Upper lobe of left lung (tissue), 6 donors: ENCODE measurements around the gene ATG5. TPM values are rescaled to one million over a fixed set of nuclear protein-coding genes. Genes with fewer than 3 reads are reported as not detected.
A peak's percentile ranks its signal among the peaks of the same experiment; 100 is the strongest.

Source experiments
- ATAC-seq, 2 donors: fragments of 200-7000 bp; cut with Tn5 transposase; one replicate each; pipeline ENCODE4 v1.9.1; 2022; ENCODE audit warnings: mild to moderate bottlenecking in 2 of 2, moderate library complexity in 2 of 2; ENCODE audit not compliant: low FRiP score in 2 of 2
- DNase-seq, 2 donors: peaks; one replicate each; pipeline ENCODE4 v3.0.0-alpha.2; 2019 to 2020
- H3K27ac ChIP-seq, 4 donors: fragments of 200-600 bp; sonication (generic); one replicate each; pipeline ENCODE4 v1.5.1; 2016 to 2019
- H3K27me3 ChIP-seq, 4 donors: fragments of 200-600 bp; sonication (generic); one replicate each; pipeline ENCODE4 v1.5.1; 2017 to 2019
- H3K36me3 ChIP-seq, 4 donors: fragments of 200-600 bp; sonication (generic); one replicate each; pipeline ENCODE4 v1.5.1; 2016 to 2019
- H3K4me1 ChIP-seq, 4 donors: fragments of 200-600 bp; sonication (generic); one replicate each; pipeline ENCODE4 v1.5.1; 2018 to 2019
- H3K4me3 ChIP-seq, 4 donors: fragments of 200-600 bp; sonication (generic); one replicate each; pipeline ENCODE4 v1.5.1; 2017 to 2019; ENCODE audit warnings: mild to moderate bottlenecking in 2 of 4, moderate library complexity in 1 of 4
- H3K9me3 ChIP-seq, 4 donors: fragments of 200-600 bp; sonication (generic); one replicate each; pipeline ENCODE4 v1.5.1; 2018 to 2019
- CTCF ChIP-seq, 6 experiments: fragments of 450-650 bp in 4 of 6; fragments of 200-600 bp in 2 of 6; sonication (generic) in 2 of 6; IDR thresholded peaks; one replicate each; pipeline ENCODE4 v1.5.1; 2016 to 2019; ENCODE audit warnings: antibody characterized with exemption in 6 of 6
- EP300 ChIP-seq, 4 donors: sonication (generic); formaldehyde crosslinking; IDR thresholded peaks; one replicate each; pipeline ENCODE4 v1.5.1; 2017; ENCODE audit warnings: antibody characterized with exemption in 4 of 4, control low read depth in 2 of 4
- POLR2A ChIP-seq, 4 donors: fragments of 450-650 bp; IDR thresholded peaks; one replicate each; pipeline ENCODE4 v1.5.1; 2016 to 2017; ENCODE audit warnings: antibody characterized with exemption in 4 of 4, mild to moderate bottlenecking in 2 of 4
- POLR2AphosphoS5 ChIP-seq, 2 donors: sonication (generic); formaldehyde crosslinking; IDR thresholded peaks; one replicate each; pipeline ENCODE4 v1.5.1; 2017; ENCODE audit warnings: antibody characterized with exemption in 2 of 2
- WGBS, 2 donors: methylation state at CpG; one replicate each; pipeline ENCODE4 v1.1.5; 2017 to 2018; 5-methylcytosine and 5-hydroxymethylcytosine counted together
- total RNA-seq, 6 donors: library from RNA; depleted of rRNA in 4 of 6; stranded (reverse); fragments of >200 nt in 4 of 6; gene quantifications; one replicate each; pipeline versions ENCODE4 v1.1.0 to v1.2.1, GENCODE V29; 2016 to 2021
- donor health status: DM: no; HTN: no; CAD: no; lungs with moderate emphysema.
- donor health status: DM: no; HTN: yes; CAD: no; lungs with severe emphysema.

Gene ATG5
- total RNA-seq: 10 to 100 TPM; 25.8 to 55.1 (median 28.7) TPM

GRCh38 chr6:106325336-106326178 is at the start of gene ATG5:
TSS of gene ATG5 (minus strand) at chr6:106325760. CDS start at chr6:106316208, 9,552 bp downstream.
- DNase-seq (peak; percentile 99 to 100), ATAC-seq (peak; percentile 98)
- H3K4me3 ChIP-seq: peak within 1 kb of the TSS; percentile 71 to 92 (median 88)
- no peaks in the 10 kb centered on the region for H3K36me3 ChIP-seq
- peak within 1 kb of the TSS; percentile 92 to 97 (median 94) for H3K27ac ChIP-seq
- WGBS, 2 donors: 2% methylated on average over 23 to 34 of the region's 56 CpGs
- peaks cover 10 to 34% (median 18%) of the 10 kb centered on the region in 4 donors for H3K4me1 ChIP-seq
- H3K27me3 ChIP-seq: no peaks in the 10 kb centered on the region
- H3K9me3 ChIP-seq: no peaks in the 10 kb centered on the region
- TF ChIP-seq POLR2AphosphoS5 (IDR thresholded peaks at IDR 0.05): peak; percentile 91 to 94
- peak in 2 of 6 experiments; percentile 29 to 41 for TF ChIP-seq CTCF (IDR thresholded peaks at IDR 0.05)
- TF ChIP-seq EP300 (IDR thresholded peaks at IDR 0.05): peak in 1 of 4 donors; percentile 23
- peak in 3 of 4 donors; percentile 46 to 90 (median 73) for TF ChIP-seq POLR2A (IDR thresholded peaks at IDR 0.05)

- Histone ChIP-seq H3K4me1 (no peaks in the 10 kb centered on the region), H3K9me3 (no peaks in the 10 kb centered on the region), H3K27me3 (no peaks in the 10 kb centered on the region), H3K27ac (no peak overlapping the region), H3K4me3 (no peak overlapping the region), H3K36me3 (no peaks in the 10 kb centered on the region)
- ATAC-seq: no peak
- WGBS, 2 donors: 95 to 96% methylated on average over 1 of the region's 1 CpG
- no peak for DNase-seq
- TF ChIP-seq CTCF (IDR thresholded peaks at IDR 0.05): no peak
- no peak for TF ChIP-seq EP300 (IDR thresholded peaks at IDR 0.05)
- no peak for TF ChIP-seq POLR2AphosphoS5 (IDR thresholded peaks at IDR 0.05)
- no peak for TF ChIP-seq POLR2A (IDR thresholded peaks at IDR 0.05)
Measured at GRCh38 chr6:106373502-106374239, 48.1 kb upstream of the ATG5 start.

- H3K36me3 ChIP-seq: no peaks in the 10 kb centered on the region
- WGBS, 2 donors: 79 to 85% methylated on average over 4 of the region's 4 CpGs
- no peak overlapping the region for H3K4me3 ChIP-seq
- H3K4me1 ChIP-seq: no peaks in the 10 kb centered on the region
- TF ChIP-seq POLR2AphosphoS5 (IDR thresholded peaks at IDR 0.05) (no peak), POLR2A (IDR thresholded peaks at IDR 0.05) (no peak), CTCF (IDR thresholded peaks at IDR 0.05) (no peak), EP300 (IDR thresholded peaks at IDR 0.05) (no peak)
- ATAC-seq (no peak), DNase-seq (no peak)
- H3K27ac ChIP-seq: no peak overlapping the region
- H3K27me3 ChIP-seq: no peaks in the 10 kb centered on the region
- H3K9me3 ChIP-seq: no peaks in the 10 kb centered on the region
Measured at GRCh38 chr6:106372838-106373501, 47.4 kb upstream of the ATG5 start.

- 73 to 76% methylated on average over 1 of the region's 1 CpG for WGBS, 2 donors
- Histone ChIP-seq H3K4me1 (no peaks in the 10 kb centered on the region), H3K27ac (no peak overlapping the region), H3K36me3 (no peaks in the 10 kb centered on the region), H3K9me3 (no peaks in the 10 kb centered on the region), H3K27me3 (no peaks in the 10 kb centered on the region), H3K4me3 (no peak overlapping the region)
- ATAC-seq (no peak), DNase-seq (no peak)
- no peak for TF ChIP-seq CTCF (IDR thresholded peaks at IDR 0.05)
- no peak for TF ChIP-seq EP300 (IDR thresholded peaks at IDR 0.05)
- no peak for TF ChIP-seq POLR2A (IDR thresholded peaks at IDR 0.05)
- no peak for TF ChIP-seq POLR2AphosphoS5 (IDR thresholded peaks at IDR 0.05)
Measured at GRCh38 chr6:106370639-106371038, 45.1 kb upstream of the ATG5 start.
